B cell (primary cell): ENCODE results near the gene POU2F3. TPM values are rescaled to one million over a fixed set of nuclear protein-coding genes. Genes with fewer than 3 reads are reported as not detected.

ENCODE experiments used
- ATAC-seq: fragments of 200-7000 bp; cut with Tn5 transposase; one replicate; pipeline ENCODE4 v1.10.0; 2021; ENCODE audit warnings: low read depth, mild to moderate bottlenecking, moderate number of reproducible peaks, moderate library complexity
- CTCF ChIA-PET: fragments of 350-600 bp; sonication (Branson Sonifier 250); formaldehyde crosslinking; loops from one replicate; lab custom pipeline; 2021; ENCODE audit warnings: antibody characterized with exemption, inconsistent platforms; lab: Charles Lee
- POLR2A ChIA-PET: fragments of 350-600 bp; sonication (Branson Sonifier 250); formaldehyde crosslinking; loops from one replicate; lab custom pipeline; 2021; ENCODE audit warnings: antibody characterized with exemption; lab: Charles Lee
- DNase-seq: peaks from one replicate; pipeline ENCODE4 v3.0.0; 2013
- H2AFZ ChIP-seq: 2 replicates; pipeline ENCODE4 v1.6.1; 2012; ENCODE audit warnings: mild to moderate bottlenecking, low read depth, low read length; ENCODE audit not compliant: insufficient read depth, poor library complexity, severe bottlenecking
- H3K27ac ChIP-seq, 2 donors: 1 replicate in 1 of 2; 2 replicates in 1 of 2; pipeline ENCODE4 v1.5.1; 2012 to 2013; ENCODE audit warnings: low read length in 2 of 2, mild to moderate bottlenecking in 2 of 2, moderate library complexity in 1 of 2
- H3K27me3 ChIP-seq, 4 experiments: fragments of 200-600 bp in 1 of 4; sonication (generic) in 1 of 4; replicated peaks in 1 of 4; 1 replicate in 2 of 4; 2 replicates in 2 of 4; pipeline versions ENCODE4 v1.6.1 to v1.7.0; 2013 to 2016; ENCODE audit warnings: low read length in 3 of 4, mild to moderate bottlenecking in 2 of 4, mixed read lengths in 1 of 4, moderate library complexity in 1 of 4; ENCODE audit not compliant: insufficient read depth in 4 of 4, control insufficient read depth in 3 of 4; ENCODE audit errors: control extremely low read depth in 1 of 4
- H3K36me3 ChIP-seq, 2 experiments: replicated peaks in 1 of 2; 1 replicate in 1 of 2; 2 replicates in 1 of 2; pipeline versions ENCODE4 v1.6.1 to v1.7.1; 2013; ENCODE audit warnings: low read length in 1 of 2; ENCODE audit not compliant: insufficient read depth in 2 of 2, control insufficient read depth in 1 of 2; ENCODE audit errors: control extremely low read depth in 1 of 2, extremely low read depth in 1 of 2
- H3K4me1 ChIP-seq, 2 donors: fragments of 200-600 bp in 1 of 2; sonication (generic) in 1 of 2; 1 replicate in 1 of 2; 2 replicates in 1 of 2; pipeline versions ENCODE4 v1.5.1 to v1.6.1; 2013 to 2017; ENCODE audit warnings: low read length in 2 of 2; ENCODE audit not compliant: control insufficient read depth in 2 of 2, insufficient read depth in 2 of 2
- H3K4me2 ChIP-seq: replicated peaks from 2 replicates; pipeline ENCODE3; 2012; ENCODE audit warnings: mild to moderate bottlenecking, low read depth, low read length; ENCODE audit not compliant: poor library complexity, severe bottlenecking
- H3K4me3 ChIP-seq, 5 experiments: fragments of 200-600 bp in 1 of 5; sonication (generic) in 1 of 5; 1 replicate in 3 of 5; 2 replicates in 2 of 5; pipeline versions ENCODE4 v1.5.1 to v1.7.0; 2011 to 2016; ENCODE audit warnings: low read length in 4 of 5, mild to moderate bottlenecking in 4 of 5, low read depth in 2 of 5, control low read depth in 1 of 5, moderate library complexity in 1 of 5; ENCODE audit not compliant: insufficient read depth in 1 of 5; ENCODE audit errors: control extremely low read depth in 1 of 5, extremely low read depth in 1 of 5
- H3K79me2 ChIP-seq: fragments of 200-600 bp; sonication (generic); one replicate; pipeline ENCODE4 v1.6.0; 2016; ENCODE audit warnings: low read length; ENCODE audit not compliant: control insufficient read depth, insufficient read depth
- H3K9ac ChIP-seq: fragments of 200-600 bp; sonication (generic); 2 replicates; pipeline ENCODE4 v1.6.1; 2017; ENCODE audit warnings: mild to moderate bottlenecking, low read length, moderate library complexity
- H3K9me3 ChIP-seq, 3 donors: one replicate each; pipeline versions ENCODE4 v1.6.1 to v1.7.1; 2013; ENCODE audit warnings: low read length in 2 of 3; ENCODE audit not compliant: control insufficient read depth in 2 of 3, insufficient read depth in 1 of 3; ENCODE audit errors: control extremely low read depth in 1 of 3
- H4K20me1 ChIP-seq: 2 replicates; pipeline ENCODE4 v1.6.0; 2012; ENCODE audit warnings: mild to moderate bottlenecking, low read length; ENCODE audit not compliant: insufficient read depth, control insufficient read depth, poor library complexity, severe bottlenecking
- H3K27ac Mint-ChIP-seq: one replicate; pipeline ENCODE4 v1.8.0; 2021; ENCODE audit warnings: mixed read lengths
- H3K27me3 Mint-ChIP-seq: one replicate; pipeline ENCODE4 v1.8.0; 2021; ENCODE audit warnings: mixed read lengths
- H3K4me1 Mint-ChIP-seq: one replicate; pipeline ENCODE4 v1.8.0; 2021; ENCODE audit warnings: mixed read lengths
- H3K4me3 Mint-ChIP-seq: one replicate; pipeline ENCODE4 v1.8.0; 2021; ENCODE audit warnings: mixed read lengths
- H3K9me3 Mint-ChIP-seq: one replicate; pipeline ENCODE4 v1.8.0; 2022; ENCODE audit warnings: mixed read lengths; ENCODE audit not compliant: insufficient read depth
- CTCF ChIP-seq: fragments of 200-600 bp; IDR thresholded peaks from one replicate; pipeline ENCODE4 v1.8.0; 2022; ENCODE audit warnings: antibody characterized with exemption, mild to moderate bottlenecking
- EZH2 ChIP-seq: IDR thresholded peaks from 2 replicates; pipeline ENCODE4 v1.6.1; 2012; ENCODE audit warnings: borderline replicate concordance, low read depth, mild to moderate bottlenecking, moderate library complexity, low read length; ENCODE audit not compliant: insufficient read depth, poor library complexity, severe bottlenecking
- WGBS: methylation state at CpG from one replicate; pipeline ENCODE4 v1.1.5; 2013; ENCODE audit warnings: missing lambda C conversion rate; ENCODE audit not compliant: insufficient coverage; 5-methylcytosine and 5-hydroxymethylcytosine counted together
- intact Hi-C: fragments of 100-400 bp; cut with micrococcal nuclease; formaldehyde crosslinking; loops from one replicate; pipeline ENCODE4 v1.10.0; 2022
- polyA plus RNA-seq: library from polyadenylated mRNA; depleted of rRNA; stranded (reverse); fragments of >200 nt; gene quantifications from 2 replicates; pipeline ENCODE4 v1.2.3, GENCODE V29; 2012
- total RNA-seq, 2 donors: library from RNA; stranded (reverse); fragments of 120-200 nt in 1 of 2; gene quantifications; 1 replicate in 1 of 2; 2 replicates in 1 of 2; pipeline versions ENCODE4 v1.2.3 to v1.2.4, GENCODE V29; 2013 to 2022

POU2F3 gene
- total and polyA plus RNA-seq, 2 donors (not counting 1 experiment from before 2014, with no cell fraction given): not detected

- H4K20me1 ChIP-seq: no peaks in the 10 kb centered on the region
- H3K27me3 ChIP-seq: peaks cover 0 to 15% (median 0%) of the 10 kb centered on the region in 4 experiments
- H3K9me3 Mint-ChIP-seq: no peaks in the 10 kb centered on the region
- ChIA-PET CTCF (no interaction called here), POLR2A (no interaction called here)
- no peak for TF ChIP-seq EZH2
- no peak for TF ChIP-seq CTCF
- peaks cover 56% of the 10 kb centered on the region for H3K27me3 Mint-ChIP-seq
- H3K4me1 Mint-ChIP-seq: no peaks in the 10 kb centered on the region
- H2AFZ ChIP-seq: no peak overlapping the region
- H3K4me3 ChIP-seq: no peak overlapping the region
- ATAC-seq: no peak
- no peaks in the 10 kb centered on the region for H3K79me2 ChIP-seq
- H3K4me1 ChIP-seq: no peaks in the 10 kb centered on the region
- H3K4me3 Mint-ChIP-seq: no peak overlapping the region
- no peaks in the 10 kb centered on the region for H3K36me3 ChIP-seq
- no CpG with 5 or more reads among the region's 5 CpGs for WGBS
- no peak overlapping the region for H3K9ac ChIP-seq
- DNase-seq: no peak
- H3K9me3 ChIP-seq: no peaks in the 10 kb centered on the region
- intact Hi-C loops: no loop called here
- H3K27ac ChIP-seq: no peak overlapping the region
- no peak overlapping the region for H3K4me2 ChIP-seq
- no peak overlapping the region for H3K27ac Mint-ChIP-seq
Observed at GRCh38 chr11:120296554-120296953, 56.6 kb downstream of the POU2F3 start.

- Histone ChIP-seq H4K20me1 (no peaks in the 10 kb centered on the region), H3K9me3 (no peaks in the 10 kb centered on the region), H3K4me1 (no peaks in the 10 kb centered on the region), H2AFZ (no peak overlapping the region), H3K79me2 (no peaks in the 10 kb centered on the region), H3K4me3 (no peak overlapping the region), H3K4me2 (no peak overlapping the region), H3K27me3 (peaks cover 0 to 24% (median 0%) of the 10 kb centered on the region in 4 experiments), H3K36me3 (no peaks in the 10 kb centered on the region), H3K9ac (no peak overlapping the region), H3K27ac (no peak overlapping the region)
- Mint-ChIP-seq H3K9me3 (no peaks in the 10 kb centered on the region), H3K27me3 (peaks cover 49% of the 10 kb centered on the region), H3K27ac (no peak overlapping the region), H3K4me3 (no peak overlapping the region), H3K4me1 (no peaks in the 10 kb centered on the region)
- intact Hi-C loops: no loop called here
- 100% methylated on average over 4 of the region's 5 CpGs for WGBS
- CTCF ChIA-PET: interaction anchor here (0.7 kb wide), 1 partner anchor 670 kb away, joined by 3 read pairs; no protein-coding TSS in a partner anchor
- POLR2A ChIA-PET: no interaction called here
- DNase-seq (no peak), ATAC-seq (no peak)
- TF ChIP-seq CTCF (no peak), EZH2 (no peak)
Observed at GRCh38 chr11:120298461-120298860, 58.5 kb downstream of the POU2F3 start.
